Neural progenitor cell (in vitro differentiated cells): Measurements from ENCODE around the gene PPP1R2. TPM values are rescaled to one million over a fixed set of nuclear protein-coding genes. Genes with fewer than 3 reads are reported as not detected.

Experiments used
- DNase-seq: peaks from one replicate; pipeline ENCODE4 v3.0.0-alpha.2; 2016; ENCODE audit warnings: low spot score
- H2AFZ ChIP-seq: fragments of 200-600 bp; sonication (generic); replicated peaks from 2 replicates; pipeline ENCODE4 v1.6.1; 2016; ENCODE audit warnings: antibody characterized with exemption
- H3F3A ChIP-seq: fragments of 200-600 bp; sonication (generic); 2 replicates; pipeline ENCODE4 v1.6.1; 2016; ENCODE audit warnings: antibody characterized with exemption, low read depth
- H3K27ac ChIP-seq: fragments of 200-600 bp; sonication (generic); 2 replicates; pipeline ENCODE4 v1.5.1; 2016; ENCODE audit warnings: mild to moderate bottlenecking
- H3K27me3 ChIP-seq: fragments of 200-600 bp; sonication (generic); 2 replicates; pipeline ENCODE4 v1.6.1; 2016; ENCODE audit warnings: mild to moderate bottlenecking, moderate library complexity
- H3K36me3 ChIP-seq: fragments of 200-600 bp; sonication (generic); 2 replicates; pipeline ENCODE4 v1.5.1; 2016
- H3K4me1 ChIP-seq: fragments of 200-600 bp; sonication (generic); 2 replicates; pipeline ENCODE4 v1.6.1; 2016; ENCODE audit warnings: mixed run types
- H3K4me2 ChIP-seq: fragments of 200-600 bp; sonication (generic); 2 replicates; pipeline ENCODE4 v1.6.1; 2016
- H3K4me3 ChIP-seq: fragments of 200-600 bp; sonication (generic); 2 replicates; pipeline ENCODE4 v1.5.1; 2016
- H3K79me2 ChIP-seq: fragments of 200-600 bp; sonication (generic); 2 replicates; pipeline ENCODE4 v1.6.1; 2016; ENCODE audit warnings: low read depth
- H3K9ac ChIP-seq: fragments of 200-600 bp; sonication (generic); 2 replicates; pipeline ENCODE4 v1.6.1; 2016
- H3K9me3 ChIP-seq: fragments of 200-600 bp; sonication (generic); 2 replicates; pipeline ENCODE4 v1.5.1; 2016; ENCODE audit warnings: low read depth
- H4K20me1 ChIP-seq: fragments of 200-600 bp; sonication (generic); 2 replicates; pipeline ENCODE4 v1.6.1; 2016; ENCODE audit warnings: low read depth
- H3K27ac Mint-ChIP-seq: 3 replicates; pipeline ENCODE4 v1.8.0; 2021; ENCODE audit warnings: mixed read lengths
- H3K27me3 Mint-ChIP-seq: 2 replicates; pipeline ENCODE4 v1.8.0; 2022; ENCODE audit warnings: low read depth, mild to moderate bottlenecking, inconsistent platforms, moderate library complexity, mixed read lengths; ENCODE audit not compliant: insufficient read depth
- H3K36me3 Mint-ChIP-seq: 3 replicates; pipeline ENCODE4 v1.8.0; 2021; ENCODE audit warnings: mixed read lengths
- H3K4me1 Mint-ChIP-seq: 3 replicates; pipeline ENCODE4 v1.8.0; 2021; ENCODE audit warnings: mixed read lengths
- H3K4me3 Mint-ChIP-seq: 3 replicates; pipeline ENCODE4 v1.8.0; 2021; ENCODE audit warnings: mild to moderate bottlenecking, moderate library complexity, mixed read lengths
- H3K9me3 Mint-ChIP-seq: 3 replicates; pipeline ENCODE4 v1.8.0; 2020; ENCODE audit warnings: mixed read lengths
- EZH2 ChIP-seq: fragments of 200-600 bp; sonication (generic); IDR thresholded peaks from 2 replicates; pipeline ENCODE4 v1.6.1; 2017; ENCODE audit warnings: antibody characterized with exemption, mild to moderate bottlenecking, moderate library complexity
- EZH2phosphoT487 ChIP-seq: fragments of 200-600 bp; sonication (generic); IDR thresholded peaks from 2 replicates; pipeline ENCODE4 v1.6.1; 2017; ENCODE audit warnings: antibody characterized with exemption
- total RNA-seq: library from RNA; depleted of rRNA; stranded (reverse); fragments of >200 nt; gene quantifications from 2 replicates; pipeline ENCODE4 v1.2.3, GENCODE V29; 2015; ENCODE audit warnings: low replicate concordance
- TF ChIP-seq, protein P1 (sequence below): fragments of 200-600 bp; sonication (generic); IDR thresholded peaks from 2 replicates; pipeline ENCODE4 v1.5.1; 2017; ENCODE audit warnings: antibody characterized with exemption, mild to moderate bottlenecking

Gene PPP1R2
- total RNA-seq, 1 donor from 2014 or later = 59.2 TPM

DNA sequence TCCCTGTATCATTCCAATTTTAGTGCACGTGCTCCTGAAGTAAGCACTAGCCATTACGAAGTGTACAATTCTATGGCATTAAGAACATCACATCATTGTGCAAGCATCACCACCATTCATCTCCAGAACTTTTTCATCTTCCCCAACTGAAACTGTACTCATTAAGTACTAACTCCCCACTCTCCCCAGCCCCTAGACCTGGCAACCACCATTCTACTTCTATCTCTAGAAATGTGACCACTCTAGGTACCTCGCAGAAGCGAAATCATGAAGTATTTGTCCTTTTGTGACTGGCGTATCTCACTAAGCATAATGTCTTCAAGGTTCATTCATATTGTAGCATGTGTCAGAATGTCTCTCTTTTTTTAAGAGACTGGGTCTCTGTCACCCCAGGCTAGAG is 11.4 kb downstream of the PPP1R2 start:
- Histone ChIP-seq H3K9ac (no peak overlapping the region), H3K27me3 (no peaks in the 10 kb centered on the region), H3K4me1 (no peaks in the 10 kb centered on the region), H3K79me2 (peaks cover 57% of the 10 kb centered on the region), H3K4me3 (no peak overlapping the region), H3K36me3 (no peaks in the 10 kb centered on the region), H3K9me3 (no peaks in the 10 kb centered on the region), H3F3A (no peaks in the 10 kb centered on the region), H2AFZ (no peak overlapping the region), H4K20me1 (no peaks in the 10 kb centered on the region), H3K27ac (no peak overlapping the region), H3K4me2 (no peak overlapping the region)
- no peak overlapping the region for H3K27ac Mint-ChIP-seq
- DNase-seq = no peak
- H3K4me1 Mint-ChIP-seq = no peaks in the 10 kb centered on the region
- H3K9me3 Mint-ChIP-seq = peaks cover 2% of the 10 kb centered on the region
- peaks cover 13% of the 10 kb centered on the region for H3K36me3 Mint-ChIP-seq
- TF ChIP-seq EZH2phosphoT487 (no peak), EZH2 (no peak)
- TF ChIP-seq, protein P1, sequence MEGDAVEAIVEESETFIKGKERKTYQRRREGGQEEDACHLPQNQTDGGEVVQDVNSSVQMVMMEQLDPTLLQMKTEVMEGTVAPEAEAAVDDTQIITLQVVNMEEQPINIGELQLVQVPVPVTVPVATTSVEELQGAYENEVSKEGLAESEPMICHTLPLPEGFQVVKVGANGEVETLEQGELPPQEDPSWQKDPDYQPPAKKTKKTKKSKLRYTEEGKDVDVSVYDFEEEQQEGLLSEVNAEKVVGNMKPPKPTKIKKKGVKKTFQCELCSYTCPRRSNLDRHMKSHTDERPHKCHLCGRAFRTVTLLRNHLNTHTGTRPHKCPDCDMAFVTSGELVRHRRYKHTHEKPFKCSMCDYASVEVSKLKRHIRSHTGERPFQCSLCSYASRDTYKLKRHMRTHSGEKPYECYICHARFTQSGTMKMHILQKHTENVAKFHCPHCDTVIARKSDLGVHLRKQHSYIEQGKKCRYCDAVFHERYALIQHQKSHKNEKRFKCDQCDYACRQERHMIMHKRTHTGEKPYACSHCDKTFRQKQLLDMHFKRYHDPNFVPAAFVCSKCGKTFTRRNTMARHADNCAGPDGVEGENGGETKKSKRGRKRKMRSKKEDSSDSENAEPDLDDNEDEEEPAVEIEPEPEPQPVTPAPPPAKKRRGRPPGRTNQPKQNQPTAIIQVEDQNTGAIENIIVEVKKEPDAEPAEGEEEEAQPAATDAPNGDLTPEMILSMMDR = no peak
- H3K4me3 Mint-ChIP-seq = no peak overlapping the region
- H3K27me3 Mint-ChIP-seq = no peaks in the 10 kb centered on the region

DNA sequence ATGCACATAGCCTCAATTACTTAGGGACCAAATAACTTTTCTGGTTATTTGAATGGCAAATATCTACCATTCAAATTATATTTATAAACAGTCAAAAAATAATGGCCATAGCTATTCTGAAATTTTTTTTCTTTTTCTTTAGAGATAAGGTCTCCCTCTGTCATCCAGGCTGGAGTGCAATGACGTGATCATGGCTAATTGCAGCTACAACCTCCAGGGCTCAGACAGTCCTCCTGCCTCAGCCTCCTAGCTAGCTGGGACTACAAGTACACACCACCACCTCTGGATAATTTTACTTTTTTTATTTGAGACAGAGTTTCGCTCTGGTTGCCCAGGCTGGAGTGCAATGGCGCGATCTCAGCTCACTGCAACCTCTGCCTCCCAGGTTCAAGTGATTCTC is 16.6 kb downstream of the PPP1R2 start:
- H4K20me1 ChIP-seq = peaks cover 5% of the 10 kb centered on the region
- Mint-ChIP-seq H3K4me1 (no peaks in the 10 kb centered on the region), H3K27ac (no peak overlapping the region), H3K36me3 (peaks cover 5% of the 10 kb centered on the region), H3K27me3 (no peaks in the 10 kb centered on the region), H3K4me3 (no peak overlapping the region), H3K9me3 (no peaks in the 10 kb centered on the region)
- TF ChIP-seq EZH2 (no peak), EZH2phosphoT487 (no peak)
- TF ChIP-seq, protein P1 = no peak
- peaks cover 7% of the 10 kb centered on the region for H3F3A ChIP-seq
- no peak overlapping the region for H3K9ac ChIP-seq
- no peak overlapping the region for H3K4me2 ChIP-seq
- no peak overlapping the region for H2AFZ ChIP-seq
- no peak for DNase-seq
- H3K36me3 ChIP-seq = no peaks in the 10 kb centered on the region
- no peak overlapping the region for H3K27ac ChIP-seq
- no peaks in the 10 kb centered on the region for H3K27me3 ChIP-seq
- no peaks in the 10 kb centered on the region for H3K4me1 ChIP-seq
- H3K9me3 ChIP-seq = no peaks in the 10 kb centered on the region
- no peak overlapping the region for H3K4me3 ChIP-seq
- H3K79me2 ChIP-seq = peaks cover 19% of the 10 kb centered on the region

DNA sequence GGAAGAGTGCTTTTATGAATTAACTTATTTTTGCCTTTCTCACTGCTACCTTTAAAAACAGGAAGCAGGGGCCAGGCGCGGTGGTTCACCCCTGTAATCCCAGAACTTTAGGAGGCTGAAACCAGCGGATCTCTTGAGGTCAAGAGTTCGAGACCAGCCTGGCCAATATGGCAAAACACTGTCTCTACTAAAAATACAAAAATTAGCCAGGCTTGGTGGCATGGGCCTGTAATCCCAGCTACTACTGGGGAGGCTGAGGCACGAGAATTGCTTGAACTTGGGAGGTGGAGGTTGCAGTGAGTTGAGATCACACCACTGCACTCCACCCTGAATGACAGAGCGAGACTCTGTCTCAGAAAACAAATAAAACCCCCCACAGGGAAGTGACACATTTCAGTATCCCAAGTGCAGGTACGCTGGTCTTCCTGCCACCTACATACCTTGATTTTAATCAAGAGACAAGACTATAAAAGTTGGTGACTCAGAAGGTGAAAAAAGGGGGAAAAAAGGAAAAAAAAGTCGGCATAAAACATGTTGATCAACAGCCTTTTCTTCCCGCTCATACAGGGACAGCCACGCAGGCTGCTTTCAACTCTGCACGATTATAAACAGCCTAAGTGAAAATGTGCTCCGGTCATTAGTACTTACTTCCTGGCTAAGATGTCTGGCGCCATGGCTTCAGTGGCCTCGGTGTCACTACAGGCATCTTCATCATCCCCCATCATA is 18.8 kb downstream of the PPP1R2 start:
- Histone ChIP-seq H4K20me1 (peaks cover 5% of the 10 kb centered on the region), H3K27me3 (no peaks in the 10 kb centered on the region), H3K9ac (no peak overlapping the region), H3K27ac (no peak overlapping the region), H3K9me3 (no peaks in the 10 kb centered on the region), H3K4me1 (no peaks in the 10 kb centered on the region), H3K4me3 (no peak overlapping the region), H3F3A (peaks cover 7% of the 10 kb centered on the region), H3K36me3 (no peaks in the 10 kb centered on the region), H3K4me2 (no peak overlapping the region), H3K79me2 (peaks cover 3% of the 10 kb centered on the region), H2AFZ (no peak overlapping the region)
- Mint-ChIP-seq H3K27ac (no peak overlapping the region), H3K9me3 (no peaks in the 10 kb centered on the region), H3K4me1 (no peaks in the 10 kb centered on the region), H3K36me3 (peaks cover 3% of the 10 kb centered on the region), H3K27me3 (no peaks in the 10 kb centered on the region), H3K4me3 (no peak overlapping the region)
- DNase-seq = no peak
- no peak for TF ChIP-seq EZH2phosphoT487
- no peak for TF ChIP-seq EZH2
- TF ChIP-seq, protein P1 = no peak
